Psoas muscle (tissue), 8 donors: Measurements from ENCODE around the gene TULP4. TPM values are rescaled to one million over a fixed set of nuclear protein-coding genes. Genes with fewer than 3 reads are reported as not detected.

Source experiments
- ATAC-seq, 4 donors: fragments of 200-7000 bp; cut with Tn5 transposase; one replicate each; pipeline ENCODE4 v1.9.1; 2020; ENCODE audit warnings: moderate library complexity in 3 of 4, mild to moderate bottlenecking in 2 of 4
- DNase-seq, 2 donors: peaks; one replicate each; pipeline ENCODE4 v3.0.0-alpha.2; 2020
- H3K27ac ChIP-seq: fragments of 200-600 bp; one replicate; pipeline ENCODE4 v1.8.0; 2022
- H3K27me3 ChIP-seq, 3 donors: fragments of 200-600 bp in 1 of 3; one replicate each; pipeline versions ENCODE4 v1.6.1 to v1.8.0; 2013 to 2022; ENCODE audit warnings: low read length in 2 of 3, mild to moderate bottlenecking in 2 of 3, moderate library complexity in 1 of 3; ENCODE audit not compliant: insufficient read depth in 3 of 3
- H3K36me3 ChIP-seq, 2 donors: fragments of 200-600 bp in 1 of 2; one replicate each; pipeline versions ENCODE4 v1.6.1 to v1.8.0; 2013 to 2022; ENCODE audit warnings: low read depth in 1 of 2, mild to moderate bottlenecking in 1 of 2, moderate library complexity in 1 of 2; ENCODE audit not compliant: insufficient read depth in 1 of 2
- H3K4me1 ChIP-seq: fragments of 200-600 bp; one replicate; pipeline ENCODE4 v1.8.0; 2022
- H3K4me3 ChIP-seq: fragments of 200-600 bp; one replicate; pipeline ENCODE4 v1.8.0; 2022; ENCODE audit warnings: mild to moderate bottlenecking
- H3K9me3 ChIP-seq: fragments of 200-600 bp; one replicate; pipeline ENCODE4 v1.8.0; 2022
- CTCF ChIP-seq: fragments of 200-600 bp; IDR thresholded peaks from one replicate; pipeline ENCODE4 v1.8.0; 2022; ENCODE audit warnings: antibody characterized with exemption
- WGBS, 3 donors: extraction: QIAGEN DNeasy Blood & Tissue Kit; methylation state at CpG; one replicate each; pipeline versions ENCODE4 v1.1.6 to v1.1.7; 2013; 5-methylcytosine and 5-hydroxymethylcytosine counted together
- intact Hi-C, 2 donors: fragments of 100-400 bp; cut with DNase I; formaldehyde crosslinking; loops; one replicate each; pipeline versions ENCODE4 v1.11.0 to v1.14.2; 2022
- polyA plus RNA-seq, 3 donors: library from polyadenylated mRNA; stranded (reverse); fragments of 200-250 nt; gene quantifications; one replicate each; pipeline ENCODE4 v1.2.3, GENCODE V29; 2013
- total RNA-seq, 4 donors: library from RNA; stranded (reverse); fragmentation: NEBNext Ultra II Directional in 2 of 4; extraction: Animal tissue kit (Norgen Biotek cat#: 25700) in 2 of 4; gene quantifications; one replicate each; pipeline versions ENCODE4 v1.2.1 to v1.2.4, GENCODE V29; 2021 to 2023
- donor health status: healthy with polysubstance abuse.
- donor health status: DM: no; HTN: no; CAD: no; lungs with moderate emphysema.
- donor health status: Bipolar disorder and iron deficiency.
- donor health status: healthy.
- donor health status: DM: yes; HTN: yes; CAD: no.
- donor health status: DM: no; HTN: no; CAD: no.
- donor health status: DM: no; HTN: no; CAD: no.
- donor health status: DM: yes; HTN: yes; CAD: no.

TULP4 gene
- total and polyA plus RNA-seq, 7 donors, result 2.2 to 103 (median 63.2) TPM

GRCh38 chr6:158501360-158502262 is 189.3 kb downstream of the TULP4 start:
- 93 to 96% (median 94%) methylated on average over 26 of the region's 26 CpGs for WGBS, 3 donors
- H3K9me3 ChIP-seq, result no peaks in the 10 kb centered on the region
- no peak overlapping the region for H3K27ac ChIP-seq
- peaks cover 0 to 54% of the 10 kb centered on the region in 2 donors for H3K36me3 ChIP-seq
- H3K4me3 ChIP-seq, result no peak overlapping the region
- no peak for TF ChIP-seq CTCF
- H3K4me1 ChIP-seq, result no peaks in the 10 kb centered on the region
- no peak for ATAC-seq
- intact Hi-C loops, result loop anchor here in 1 of 2 donors (10.0 kb wide), 1 partner anchor 277 kb away; no protein-coding TSS in a partner anchor
- H3K27me3 ChIP-seq, result no peaks in the 10 kb centered on the region
- no peak for DNase-seq

GRCh38 chr6:158502263-158502950 is 190.1 kb downstream of the TULP4 start:
- no peak for ATAC-seq
- H3K4me1 ChIP-seq, result no peaks in the 10 kb centered on the region
- no peaks in the 10 kb centered on the region for H3K9me3 ChIP-seq
- DNase-seq, result no peak
- H3K4me3 ChIP-seq, result no peak overlapping the region
- WGBS, 3 donors, result 94 to 97% (median 95%) methylated on average over 40 to 43 of the region's 43 CpGs
- intact Hi-C loops, result loop anchor here in 1 of 2 donors (10.0 kb wide), 1 partner anchor 278 kb away; no protein-coding TSS in a partner anchor
- peaks cover 4 to 61% of the 10 kb centered on the region in 2 donors for H3K36me3 ChIP-seq
- no peak overlapping the region for H3K27ac ChIP-seq
- TF ChIP-seq CTCF, result no peak
- H3K27me3 ChIP-seq, result no peaks in the 10 kb centered on the region

- ATAC-seq, result no peak
- H3K27ac ChIP-seq, result no peak overlapping the region
- no peaks in the 10 kb centered on the region for H3K9me3 ChIP-seq
- H3K4me3 ChIP-seq, result no peak overlapping the region
- intact Hi-C loops, result loop anchor here in 1 of 2 donors (10.0 kb wide), 1 partner anchor 278 kb away; no protein-coding TSS in a partner anchor
- peaks cover 4 to 57% of the 10 kb centered on the region in 2 donors for H3K36me3 ChIP-seq
- no peak for TF ChIP-seq CTCF
- H3K27me3 ChIP-seq, result no peaks in the 10 kb centered on the region
- 80 to 90% (median 89%) methylated on average over 7 of the region's 7 CpGs for WGBS, 3 donors
- DNase-seq, result no peak
- no peaks in the 10 kb centered on the region for H3K4me1 ChIP-seq
Observed at GRCh38 chr6:158503222-158503621, 191.0 kb downstream of the TULP4 start.

- DNase-seq (no peak), ATAC-seq (no peak)
- Histone ChIP-seq H3K36me3 (peaks cover 4 to 51% of the 10 kb centered on the region in 2 donors), H3K9me3 (no peaks in the 10 kb centered on the region), H3K4me1 (no peaks in the 10 kb centered on the region), H3K4me3 (no peak overlapping the region), H3K27ac (no peak overlapping the region), H3K27me3 (no peaks in the 10 kb centered on the region)
- no peak for TF ChIP-seq CTCF
- intact Hi-C loops, result loop anchor here in 1 of 2 donors (10.0 kb wide), 1 partner anchor 279 kb away; no protein-coding TSS in a partner anchor
- 94 to 95% (median 95%) methylated on average over 25 of the region's 25 CpGs for WGBS, 3 donors
Observed at GRCh38 chr6:158503846-158504245, 191.6 kb downstream of the TULP4 start.
